H1 (cell line): ENCODE measurements around the gene GLRX. TPM values are rescaled to one million over a fixed set of nuclear protein-coding genes. Genes with fewer than 3 reads are reported as not detected.
A peak's percentile ranks its signal among the peaks of the same experiment; 100 is the strongest.

Source experiments
- CTCF ChIA-PET: fragments of 300-600 bp; sonication (Branson Sonifier 250); formaldehyde crosslinking; loops from one replicate; lab custom pipeline; 2021; ENCODE audit not compliant: partially characterized antibody; lab: Charles Lee
- POLR2A ChIA-PET: fragments of 300-600 bp; sonication (Branson Sonifier 250); formaldehyde crosslinking; loops from one replicate; lab custom pipeline; 2021; ENCODE audit warnings: inconsistent platforms; ENCODE audit not compliant: partially characterized antibody; lab: Charles Lee
- DNase-seq, 2 experiments: peaks; one replicate each; pipeline versions ENCODE4 v3.0.0 to v3.0.0-alpha.2; 2010 to 2022; ENCODE audit warnings: low spot score in 2 of 2, low read depth in 1 of 2, mixed read lengths in 1 of 2
- FAIRE-seq: peaks from 2 replicates; lab custom pipeline; 2011; peaks lifted over from hg19 to GRCh38; lab: Jason Lieb, UNC
- H2AFZ ChIP-seq: 2 replicates; pipeline ENCODE4 v1.8.1; 2012; ENCODE audit warnings: low read length, inconsistent platforms
- H2AK5ac ChIP-seq: 2 replicates; pipeline ENCODE4 v1.6.1; 2013; ENCODE audit warnings: low read depth, low read length
- H2BK120ac ChIP-seq: replicated peaks from 2 replicates; pipeline ENCODE3; 2013; ENCODE audit warnings: low read depth, low read length, inconsistent platforms
- H2BK12ac ChIP-seq: 2 replicates; pipeline ENCODE4 v1.6.1; 2013; ENCODE audit warnings: low read depth, low read length
- H2BK15ac ChIP-seq: 2 replicates; pipeline ENCODE4 v1.6.1; 2013; ENCODE audit warnings: low read length
- H2BK20ac ChIP-seq: 2 replicates; pipeline ENCODE4 v1.6.1; 2013; ENCODE audit warnings: low read length
- H2BK5ac ChIP-seq: 2 replicates; pipeline ENCODE4 v1.6.1; 2013; ENCODE audit warnings: low read depth, low read length
- H3K14ac ChIP-seq: 2 replicates; pipeline ENCODE4 v1.6.1; 2013; ENCODE audit warnings: inconsistent platforms; ENCODE audit not compliant: insufficient read length
- H3K18ac ChIP-seq: 2 replicates; pipeline ENCODE4 v1.6.1; 2013; ENCODE audit warnings: low read length; ENCODE audit errors: extremely low read depth
- H3K23ac ChIP-seq: 2 replicates; pipeline ENCODE4 v1.6.1; 2013; ENCODE audit warnings: inconsistent platforms; ENCODE audit not compliant: insufficient read length
- H3K23me2 ChIP-seq: 2 replicates; pipeline ENCODE4 v1.6.1; 2013; ENCODE audit warnings: low read depth, low read length
- H3K27ac ChIP-seq: 2 replicates; pipeline ENCODE4 v1.6.1; 2011; ENCODE audit warnings: low read depth, low read length, inconsistent platforms
- H3K27me3 ChIP-seq, 4 experiments: replicated peaks in 1 of 4; 1 replicate in 1 of 4; 2 replicates in 3 of 4; pipeline versions ENCODE4 v1.6.1 to v1.8.1; 2011 to 2013; ENCODE audit warnings: low read length in 3 of 4, mild to moderate bottlenecking in 3 of 4, inconsistent platforms in 2 of 4, mixed read lengths in 2 of 4, moderate library complexity in 1 of 4; ENCODE audit not compliant: control insufficient read depth in 3 of 4, insufficient read depth in 3 of 4; ENCODE audit errors: extremely low read depth in 1 of 4
- H3K36me3 ChIP-seq, 4 experiments: 2 replicates each; pipeline versions ENCODE4 v1.6.1 to v1.8.1; 2011 to 2013; ENCODE audit warnings: mild to moderate bottlenecking in 4 of 4, low read length in 3 of 4, moderate library complexity in 2 of 4, control low read depth in 1 of 4, inconsistent platforms in 1 of 4; ENCODE audit not compliant: insufficient read depth in 4 of 4, control insufficient read depth in 2 of 4
- H3K4ac ChIP-seq: replicated peaks from 2 replicates; pipeline ENCODE3; 2013; ENCODE audit warnings: low read length, low read depth, mixed read lengths, inconsistent platforms; ENCODE audit not compliant: insufficient read length
- H3K4me1 ChIP-seq, 4 experiments: replicated peaks in 1 of 4; 1 replicate in 1 of 4; 2 replicates in 3 of 4; pipeline versions ENCODE4 v1.6.1 to v1.8.1; 2011 to 2013; ENCODE audit warnings: low read length in 3 of 4, inconsistent platforms in 2 of 4, mixed read lengths in 1 of 4; ENCODE audit not compliant: insufficient read depth in 4 of 4, control insufficient read depth in 3 of 4
- H3K4me2 ChIP-seq, 2 experiments: 2 replicates each; pipeline versions ENCODE4 v1.6.1 to v1.8.1; 2011 to 2013; ENCODE audit warnings: low read depth in 2 of 2, low read length in 2 of 2, control low read depth in 1 of 2, inconsistent platforms in 1 of 2, mild to moderate bottlenecking in 1 of 2; ENCODE audit not compliant: insufficient read depth in 1 of 2
- H3K4me3 ChIP-seq, 4 experiments: fragments of 200-600, 300-600 bp in 1 of 4; sonication (generic), shearing (Covaris generic), sonication (Bioruptor Twin) in 1 of 4; 2 replicates each; pipeline versions ENCODE4 v1.5.1 to v1.8.1; 2011 to 2016; ENCODE audit warnings: low read length in 4 of 4, low read depth in 3 of 4, control low read depth in 2 of 4, inconsistent platforms in 2 of 4, mild to moderate bottlenecking in 2 of 4, mixed read lengths in 1 of 4, moderate library complexity in 1 of 4; ENCODE audit not compliant: insufficient read depth in 2 of 4; ENCODE audit errors: extremely low read depth in 1 of 4
- H3K56ac ChIP-seq: replicated peaks from 2 replicates; pipeline ENCODE3; 2013; ENCODE audit warnings: low read depth, mild to moderate bottlenecking, mixed read lengths, low read length, inconsistent platforms; ENCODE audit not compliant: insufficient read length
- H3K79me1 ChIP-seq: 2 replicates; pipeline ENCODE4 v1.6.1; 2013; ENCODE audit warnings: low read depth, low read length, control low read depth
- H3K79me2 ChIP-seq, 2 experiments: 2 replicates each; pipeline versions ENCODE4 v1.6.1 to v1.8.1; 2012 to 2013; ENCODE audit warnings: low read length in 2 of 2, mild to moderate bottlenecking in 2 of 2, inconsistent platforms in 1 of 2; ENCODE audit not compliant: insufficient read depth in 2 of 2, control insufficient read depth in 1 of 2
- H3K9ac ChIP-seq, 4 experiments: replicated peaks in 1 of 4; 1 replicate in 1 of 4; 2 replicates in 3 of 4; pipeline versions ENCODE4 v1.6.1 to v1.8.1; 2011 to 2013; ENCODE audit warnings: low read depth in 3 of 4, low read length in 3 of 4, control low read depth in 2 of 4, mild to moderate bottlenecking in 2 of 4, moderate library complexity in 2 of 4, inconsistent platforms in 1 of 4; ENCODE audit errors: extremely low read depth in 1 of 4
- H3K9me3 ChIP-seq, 2 experiments: 2 replicates each; pipeline versions ENCODE4 v1.6.1 to v1.8.1; 2012 to 2013; ENCODE audit warnings: mild to moderate bottlenecking in 2 of 2, moderate library complexity in 2 of 2, control low read depth in 1 of 2, inconsistent platforms in 1 of 2, low read depth in 1 of 2, low read length in 1 of 2, mixed read lengths in 1 of 2; ENCODE audit not compliant: insufficient read depth in 2 of 2
- H4K20me1 ChIP-seq, 2 experiments: replicated peaks in 1 of 2; 2 replicates each; pipeline versions ENCODE3 to v1.8.1; 2011 to 2013; ENCODE audit warnings: inconsistent platforms in 2 of 2, low read length in 2 of 2, mild to moderate bottlenecking in 1 of 2; ENCODE audit not compliant: insufficient read depth in 2 of 2, control insufficient read depth in 1 of 2
- H4K5ac ChIP-seq: 2 replicates; pipeline ENCODE4 v1.6.1; 2013; ENCODE audit warnings: low read length, low read depth, mixed read lengths, inconsistent platforms; ENCODE audit not compliant: insufficient read length
- H4K8ac ChIP-seq: 2 replicates; pipeline ENCODE4 v1.8.0; 2013; ENCODE audit warnings: mild to moderate bottlenecking, moderate library complexity, low read length, inconsistent platforms; ENCODE audit not compliant: insufficient read depth; ENCODE audit errors: extremely low read depth
- H4K91ac ChIP-seq: replicated peaks from 2 replicates; pipeline ENCODE3; 2013; ENCODE audit warnings: low read length, mixed read lengths, inconsistent platforms; ENCODE audit not compliant: insufficient read length
- CTCF ChIP-seq, 3 experiments: IDR thresholded peaks; 1 replicate in 2 of 3; 2 replicates in 1 of 3; pipeline versions ENCODE4 v1.5.1 to v1.6.1; 2011; ENCODE audit warnings: low read length in 3 of 3, mild to moderate bottlenecking in 3 of 3, inconsistent platforms in 2 of 3, low read depth in 1 of 3, moderate library complexity in 1 of 3; ENCODE audit not compliant: insufficient read depth in 1 of 3; ENCODE audit errors: control extremely low read depth in 1 of 3
- MAFK ChIP-seq: IDR thresholded peaks from 2 replicates; pipeline ENCODE4 v1.6.1; 2012; ENCODE audit warnings: low read depth, mild to moderate bottlenecking, improper control_type of control experiment, low read length
- RFX5 ChIP-seq: IDR thresholded peaks from 2 replicates; pipeline ENCODE4 v1.6.1; 2011; ENCODE audit warnings: low read depth, low read length, improper control_type of control experiment, borderline replicate concordance
- SP1 ChIP-seq: IDR thresholded peaks from 2 replicates; pipeline ENCODE4 v1.6.1; 2011; ENCODE audit warnings: low read depth, low read length
- WGBS, 2 experiments: shearing (Covaris generic) in 1 of 2; methylation state at CpG; one replicate each; pipeline versions ENCODE4 v1.1.6 to v1.1.7; 2013 to 2015; ENCODE audit warnings: low lambda C conversion rate in 2 of 2, mixed read lengths in 2 of 2, inconsistent platforms in 1 of 2, low coverage in 1 of 2, missing lambda C conversion rate in 1 of 2; ENCODE audit not compliant: insufficient replicate concordance in 2 of 2, insufficient coverage in 1 of 2, insufficient read length in 1 of 2; ENCODE audit errors: extremely low coverage in 1 of 2, missing lambda C conversion rate in 1 of 2; 5-methylcytosine and 5-hydroxymethylcytosine counted together
- polyA plus RNA-seq, 7 experiments: library from polyadenylated mRNA; depleted of rRNA in 3 of 7; stranded (reverse) in 5 of 7; unstranded in 2 of 7; fragments of >200 nt in 5 of 7; fragments of 200-250 nt in 2 of 7; gene quantifications; 1 replicate in 5 of 7; 2 replicates in 1 of 7; 4 replicates in 1 of 7; pipeline versions ENCODE4 v1.2.1 to v1.2.3, GENCODE V29; 2011 to 2013; ENCODE audit warnings: missing spikeins in 2 of 7, mixed read lengths in 2 of 7
- total RNA-seq: library from RNA; stranded (reverse); fragmentation: NEBNext Ultra II Directional; extraction: Animal tissue kit (Norgen Biotek cat#: 25700); gene quantifications from 2 replicates; pipeline ENCODE4 v1.2.1, GENCODE V29; 2021

The GLRX gene
- total and polyA plus RNA-seq, 2 of the 8 experiments (the other 6 are each of a cell fraction or from before 2014, with no cell fraction given): 22.9 to 31.2 TPM

GRCh38 chr5:95816341-95816740, 6.2 kb downstream of the GLRX start:
- Histone ChIP-seq H3K9me3 (no peaks in the 10 kb centered on the region), H3K56ac (no peak overlapping the region), H3K9ac (no peak overlapping the region), H3K4me2 (no peak overlapping the region), H4K5ac (no peak overlapping the region), H4K8ac (no peak overlapping the region), H2AK5ac (no peak overlapping the region), H2BK12ac (no peak overlapping the region), H3K27ac (no peak overlapping the region), H3K23ac (no peak overlapping the region), H3K4me1 (peaks cover 2 to 17% (median 7%) of the 10 kb centered on the region in 4 experiments; a peak in 5 of 7 replicates), H2BK120ac (no peak overlapping the region), H3K23me2 (no peaks in the 10 kb centered on the region), H2BK5ac (no peak overlapping the region), H3K36me3 (no peaks in the 10 kb centered on the region), H2AFZ (no peak overlapping the region), H2BK15ac (no peak overlapping the region), H3K79me1 (no peaks in the 10 kb centered on the region), H3K14ac (no peak overlapping the region), H3K79me2 (no peaks in the 10 kb centered on the region), H3K4me3 (no peak overlapping the region), H2BK20ac (no peak overlapping the region), H3K18ac (no peak overlapping the region), H4K20me1 (no peaks in the 10 kb centered on the region), H4K91ac (no peak overlapping the region), H3K4ac (no peak overlapping the region), H3K27me3 (peaks cover 0 to 1% (median 0%) of the 10 kb centered on the region in 4 experiments; a peak in 1 of 7 replicates)
- CTCF ChIA-PET: interaction anchor here (0.8 to 1.5 kb wide), 5 partner anchors 9 to 46 kb away, joined by 3 to 5 read pairs (median 3); no protein-coding TSS in a partner anchor
- DNase-seq: no peak
- FAIRE-seq: no peak
- POLR2A ChIA-PET: interaction anchor here (0.6 kb wide), 1 partner anchor 227 kb away, joined by 4 read pairs; no protein-coding TSS in a partner anchor
- no peak for TF ChIP-seq CTCF (IDR thresholded peaks at IDR 0.05; ENCODE audit: control extremely low read depth in 1 of 3, insufficient read depth in 1 of 3, low read depth in 1 of 3, low read length in 3 of 3)
- peak; percentile 48; the same call in 1 of the 2 replicates for TF ChIP-seq MAFK
- no peak for TF ChIP-seq SP1
- TF ChIP-seq RFX5: no peak
- WGBS, 2 experiments: 85% methylated on average over 8 of the region's 8 CpGs; no CpG with 5 or more reads in 1 of the 2 experiments
